ENCODE results near the gene PSME2.

The PSME2 gene, protein sequence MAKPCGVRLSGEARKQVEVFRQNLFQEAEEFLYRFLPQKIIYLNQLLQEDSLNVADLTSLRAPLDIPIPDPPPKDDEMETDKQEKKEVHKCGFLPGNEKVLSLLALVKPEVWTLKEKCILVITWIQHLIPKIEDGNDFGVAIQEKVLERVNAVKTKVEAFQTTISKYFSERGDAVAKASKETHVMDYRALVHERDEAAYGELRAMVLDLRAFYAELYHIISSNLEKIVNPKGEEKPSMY

DNA sequence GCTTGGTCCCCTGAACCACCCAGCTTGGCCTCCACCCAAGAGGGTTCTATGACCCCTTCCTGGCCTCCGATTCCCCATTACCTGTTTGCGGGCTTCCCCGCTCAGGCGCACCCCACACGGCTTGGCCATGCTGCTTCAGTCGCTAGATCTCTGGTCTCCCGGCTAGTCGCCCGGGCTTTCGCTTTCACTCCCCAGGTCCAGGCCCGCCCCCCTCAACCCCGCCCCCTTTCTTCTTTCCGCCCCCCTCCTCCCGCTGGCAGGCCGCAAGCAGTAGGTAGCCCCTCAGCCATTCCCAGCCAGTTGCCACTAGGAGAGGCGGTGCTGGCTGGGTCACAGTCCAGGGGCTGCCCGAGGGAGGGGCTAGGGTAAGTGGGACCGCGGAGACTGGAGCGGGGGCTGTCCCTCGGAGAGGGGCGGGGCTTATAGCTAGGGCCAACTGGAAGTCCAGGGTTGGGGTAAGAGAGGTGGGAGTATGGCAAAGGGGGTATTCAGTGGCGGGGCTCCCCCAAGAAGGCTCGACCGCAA, at the start of gene PSME2:
Gene PSME2, minus strand, starts transcription at position 158 of the 525 bp plus-strand sequence. Its CDS starts 29 bp downstream, at position 129.
- peak within 1 kb of the TSS; percentile 98 for H3K27ac Mint-ChIP-seq
- H3K27me3 Mint-ChIP-seq, result no peaks in the 10 kb centered on the region
- H3K4me1 Mint-ChIP-seq (ENCODE audit: low read depth), result peaks cover 58% of the 10 kb centered on the region
- no peaks in the 10 kb centered on the region for H3K9me3 Mint-ChIP-seq (ENCODE audit: low read depth)
- peak within 1 kb of the TSS; percentile 97 for H3K4me3 Mint-ChIP-seq
- peaks cover 16% of the 10 kb centered on the region for H3K36me3 Mint-ChIP-seq

DNA sequence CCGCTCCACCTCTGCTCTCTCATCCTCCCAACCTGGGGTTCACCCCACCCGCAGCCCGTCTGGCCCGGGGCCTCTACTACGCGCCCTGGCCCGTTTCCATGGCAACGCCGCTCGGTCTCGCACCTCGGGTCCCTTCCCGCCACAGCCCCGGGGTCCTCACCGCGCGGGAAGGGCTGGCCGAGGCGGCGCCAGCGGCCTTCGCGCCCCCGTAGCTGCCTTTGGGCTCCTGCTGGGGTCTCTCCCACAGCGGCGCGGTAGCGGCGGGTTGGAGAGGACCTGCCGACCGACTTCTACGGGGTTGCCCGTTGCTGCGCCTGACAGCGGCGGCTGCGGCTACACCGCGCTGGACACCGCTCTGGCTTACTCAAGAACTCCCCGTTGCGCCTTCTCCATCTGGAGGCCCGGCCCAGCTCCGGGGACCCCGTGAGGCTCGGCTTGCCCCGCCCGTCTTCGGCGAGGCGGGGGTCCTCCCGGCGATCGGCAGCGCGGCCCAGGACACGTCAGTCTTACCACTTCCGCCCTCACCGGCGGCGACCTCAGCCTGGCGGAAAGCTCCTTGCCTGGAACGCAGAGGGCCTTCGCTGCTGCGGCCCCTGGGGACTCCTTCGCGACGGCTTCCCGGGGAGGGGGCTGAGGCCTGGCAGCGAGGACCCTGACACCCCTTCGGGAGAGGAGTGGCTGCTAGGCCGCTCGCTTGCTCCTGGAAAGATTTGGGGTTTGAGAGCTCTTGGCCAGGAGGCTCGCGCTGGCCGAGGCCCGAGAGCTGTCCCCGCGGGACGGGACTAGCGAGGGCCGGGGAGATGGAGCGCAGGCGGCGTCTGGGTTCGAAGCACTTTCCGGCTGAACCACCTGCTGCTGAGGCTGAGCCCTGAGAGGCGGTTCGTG, 49.0 kb upstream of the PSME2 start, which contains the start of gene TM9SF1:
Gene TM9SF1, minus strand, starts transcription at position 256 of the 885 bp plus-strand sequence. CDS start 422 bp downstream, outside the sequence.
- Mint-ChIP-seq H3K4me1 (ENCODE audit: low read depth) (peaks cover 54% of the 10 kb centered on the region), H3K27ac (peak within 1 kb of the TSS; percentile 97), H3K4me3 (peak within 1 kb of the TSS; percentile 91), H3K27me3 (no peaks in the 10 kb centered on the region), H3K9me3 (ENCODE audit: low read depth) (no peaks in the 10 kb centered on the region), H3K36me3 (peaks cover 14% of the 10 kb centered on the region)

DNA sequence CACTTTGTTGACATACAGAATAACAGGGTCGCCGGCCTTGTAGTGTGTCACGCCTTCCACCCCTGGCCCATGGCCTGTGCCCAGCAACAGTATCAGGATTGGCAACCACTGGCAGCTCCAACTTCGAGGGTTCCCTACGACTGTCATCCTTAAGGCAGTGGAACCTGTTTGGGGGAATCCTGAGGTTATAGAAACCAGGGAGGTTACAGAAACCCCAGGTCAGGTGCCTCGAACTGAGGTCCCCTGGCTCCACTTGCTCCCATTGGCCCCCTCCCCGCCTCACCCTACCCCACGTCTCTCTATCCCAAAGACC, 48.4 kb upstream of the PSME2 start:
- Mint-ChIP-seq H3K4me3 (peak overlapping the region; percentile 91), H3K36me3 (peaks cover 14% of the 10 kb centered on the region), H3K27me3 (no peaks in the 10 kb centered on the region), H3K9me3 (ENCODE audit: low read depth) (no peaks in the 10 kb centered on the region), H3K4me1 (ENCODE audit: low read depth) (peaks cover 58% of the 10 kb centered on the region), H3K27ac (peak overlapping the region; percentile 97)

DNA sequence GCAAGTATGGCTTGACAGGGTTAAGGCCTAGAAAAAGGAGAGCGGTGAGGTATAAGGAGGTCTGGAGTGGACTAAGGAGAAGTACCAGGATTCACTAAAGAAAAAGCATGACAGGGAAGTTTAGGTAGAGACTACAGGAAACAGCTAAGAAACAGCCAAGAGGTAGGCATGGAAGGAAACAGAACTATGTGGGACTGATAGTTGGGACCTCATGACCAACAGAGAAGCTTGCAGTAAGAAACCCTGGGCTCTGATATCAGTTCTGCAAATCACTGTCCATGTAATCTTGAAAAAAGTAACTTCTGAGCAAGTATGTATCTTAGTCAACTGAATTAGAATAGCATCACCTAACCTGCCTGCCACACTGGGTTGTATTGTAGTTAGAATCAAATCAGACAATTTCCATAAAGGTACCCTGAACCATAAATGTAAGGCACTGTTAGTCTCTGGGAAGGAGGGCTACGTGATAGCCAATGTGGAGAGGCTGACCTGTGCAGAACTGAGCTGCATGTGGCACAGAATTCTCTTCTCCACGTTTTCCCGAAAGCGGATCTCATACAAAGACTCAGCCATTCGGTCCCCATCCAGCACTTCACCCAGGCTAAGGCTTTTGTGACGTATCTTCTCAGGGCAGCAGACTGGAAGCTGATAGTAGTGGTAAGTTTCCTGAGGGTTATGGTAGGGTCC, 47.9 kb upstream of the PSME2 start:
- Mint-ChIP-seq H3K4me1 (ENCODE audit: low read depth) (peaks cover 59% of the 10 kb centered on the region), H3K9me3 (ENCODE audit: low read depth) (no peaks in the 10 kb centered on the region), H3K27me3 (no peaks in the 10 kb centered on the region), H3K36me3 (peaks cover 14% of the 10 kb centered on the region), H3K27ac (peak overlapping the region; percentile 97), H3K4me3 (peak overlapping the region; percentile 91)

DNA sequence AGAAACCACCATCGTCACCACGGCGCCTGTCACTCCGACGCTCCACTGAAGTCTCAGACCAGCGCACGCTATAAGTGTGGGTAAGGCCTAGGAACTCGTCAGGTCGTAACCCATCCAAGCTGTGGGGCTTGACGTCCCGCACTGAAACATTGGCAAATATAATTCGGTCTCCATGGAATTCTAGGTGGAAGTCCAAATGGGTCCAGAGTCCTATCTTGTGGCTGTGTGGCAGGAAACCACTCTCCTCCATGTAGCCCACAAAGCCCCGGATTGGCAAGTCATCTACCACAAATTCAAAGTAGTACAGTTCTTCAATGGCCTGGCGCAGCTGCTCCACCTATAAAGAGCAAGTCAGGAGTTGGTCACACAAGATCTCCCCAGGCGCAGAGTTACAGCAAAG, 46.5 kb upstream of the PSME2 start:
- Mint-ChIP-seq H3K27ac (peak overlapping the region; percentile 46), H3K27me3 (no peaks in the 10 kb centered on the region), H3K4me1 (ENCODE audit: low read depth) (peaks cover 55% of the 10 kb centered on the region), H3K9me3 (ENCODE audit: low read depth) (no peaks in the 10 kb centered on the region), H3K4me3 (peak overlapping the region; percentile 44), H3K36me3 (peaks cover 13% of the 10 kb centered on the region)

DNA sequence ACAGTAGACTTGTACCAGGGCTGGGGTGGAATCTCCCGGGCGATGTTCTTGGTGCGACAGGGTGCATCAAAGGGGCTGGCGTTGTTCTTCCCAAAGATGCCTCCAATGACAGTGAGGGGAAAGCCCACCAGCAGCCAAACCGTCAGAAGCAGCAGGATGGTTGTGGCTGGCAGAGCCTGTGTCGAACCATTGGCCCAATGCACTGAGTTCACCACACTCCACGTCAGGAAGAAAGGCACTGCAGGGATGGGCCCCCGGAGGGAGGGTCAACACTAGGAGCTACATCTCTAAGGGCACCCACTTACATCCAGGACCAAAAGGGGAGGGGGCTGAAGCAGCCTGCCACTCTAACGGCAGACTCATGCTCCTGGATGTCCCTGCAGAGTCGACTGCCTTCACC, 44.0 kb upstream of the PSME2 start:
- no peak overlapping the region for H3K27ac Mint-ChIP-seq
- H3K9me3 Mint-ChIP-seq (ENCODE audit: low read depth), result no peaks in the 10 kb centered on the region
- H3K4me3 Mint-ChIP-seq, result no peak overlapping the region
- peaks cover 52% of the 10 kb centered on the region for H3K4me1 Mint-ChIP-seq (ENCODE audit: low read depth)
- H3K36me3 Mint-ChIP-seq, result peaks cover 18% of the 10 kb centered on the region
- no peaks in the 10 kb centered on the region for H3K27me3 Mint-ChIP-seq

GRCh38 chr14:24189460-24189859, 43.0 kb upstream of the PSME2 start:
- Mint-ChIP-seq H3K36me3 (peaks cover 18% of the 10 kb centered on the region), H3K27ac (peak overlapping the region; percentile 90), H3K4me3 (peak overlapping the region; percentile 93), H3K4me1 (ENCODE audit: low read depth) (peaks cover 48% of the 10 kb centered on the region), H3K9me3 (ENCODE audit: low read depth) (no peaks in the 10 kb centered on the region), H3K27me3 (no peaks in the 10 kb centered on the region)

GRCh38 chr14:24189059-24189375, 42.6 kb upstream of the PSME2 start:
- H3K4me1 Mint-ChIP-seq (ENCODE audit: low read depth), result peaks cover 44% of the 10 kb centered on the region
- H3K27ac Mint-ChIP-seq, result peak overlapping the region; percentile 90
- H3K4me3 Mint-ChIP-seq, result peak overlapping the region; percentile 93
- peaks cover 17% of the 10 kb centered on the region for H3K36me3 Mint-ChIP-seq
- no peaks in the 10 kb centered on the region for H3K9me3 Mint-ChIP-seq (ENCODE audit: low read depth)
- no peaks in the 10 kb centered on the region for H3K27me3 Mint-ChIP-seq

DNA sequence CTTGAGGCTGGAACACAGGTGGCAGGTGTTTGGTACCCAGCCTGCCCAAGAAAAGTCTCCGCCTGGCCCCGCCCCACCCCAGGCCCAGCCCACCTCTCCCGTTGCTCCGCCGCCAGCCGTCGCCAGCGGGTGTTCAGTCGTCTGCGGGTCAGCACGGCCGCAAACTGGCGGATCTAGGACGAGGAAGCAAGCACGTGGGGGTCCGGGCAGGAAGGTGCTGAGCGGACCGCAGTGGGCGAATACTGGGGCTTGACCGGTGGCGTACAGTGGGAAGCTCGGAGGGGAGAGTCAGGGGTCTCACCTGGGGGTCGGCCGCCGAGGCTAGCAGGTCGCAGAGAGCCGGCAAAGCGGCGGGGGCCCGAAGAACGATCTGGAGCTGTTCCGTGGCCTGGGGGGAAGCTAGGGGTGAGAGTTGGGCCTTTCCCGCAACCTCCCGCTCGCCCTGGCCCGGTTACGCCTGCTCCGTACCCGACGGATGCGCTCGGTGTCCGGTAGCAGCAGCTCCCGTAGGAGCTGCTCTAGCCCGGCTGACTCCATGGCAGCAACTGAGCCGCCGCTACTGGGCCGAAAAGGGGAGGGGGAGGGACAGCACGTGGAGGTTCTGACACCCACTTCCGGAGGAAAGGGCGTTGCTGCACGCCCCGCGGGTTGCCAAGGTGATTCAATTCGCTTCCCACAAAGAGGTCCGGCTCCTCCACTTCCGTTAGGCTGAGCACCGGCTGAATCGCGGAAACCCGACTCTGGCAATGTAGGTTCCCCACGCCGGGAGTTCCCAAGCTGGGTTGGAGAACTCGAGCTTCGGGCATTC, 42.0 kb upstream of the PSME2 start, which contains the start of gene IPO4:
Gene IPO4, minus strand, starts transcription at position 566 of the 808 bp plus-strand sequence. Its CDS starts 29 bp downstream, at position 537.
- H3K4me1 Mint-ChIP-seq (ENCODE audit: low read depth), result peaks cover 41% of the 10 kb centered on the region
- H3K27ac Mint-ChIP-seq, result peak within 1 kb of the TSS; percentile 90
- H3K36me3 Mint-ChIP-seq, result peaks cover 15% of the 10 kb centered on the region
- H3K27me3 Mint-ChIP-seq, result no peaks in the 10 kb centered on the region
- H3K4me3 Mint-ChIP-seq, result peak within 1 kb of the TSS; percentile 93
- no peaks in the 10 kb centered on the region for H3K9me3 Mint-ChIP-seq (ENCODE audit: low read depth)

DNA sequence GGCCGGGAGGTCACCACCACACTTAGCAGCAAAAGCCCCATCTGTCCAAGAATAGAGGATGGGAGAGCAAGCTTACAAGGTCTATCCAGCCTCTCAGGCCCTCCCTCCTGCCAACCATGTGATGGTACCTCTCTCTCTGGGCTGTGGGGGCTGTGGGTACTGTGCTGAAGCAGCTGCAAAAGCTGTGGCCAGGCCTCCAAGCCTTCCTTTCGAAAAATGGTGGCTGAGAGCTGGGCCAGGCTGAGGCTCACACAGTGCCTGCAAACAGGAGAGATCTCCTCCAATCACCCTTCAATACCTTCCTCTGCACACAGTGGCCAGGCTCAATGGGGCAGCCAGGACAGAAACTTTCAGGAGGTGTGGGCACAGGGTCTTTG, 41.1 kb upstream of the PSME2 start:
- H3K27me3 Mint-ChIP-seq, result no peaks in the 10 kb centered on the region

DNA sequence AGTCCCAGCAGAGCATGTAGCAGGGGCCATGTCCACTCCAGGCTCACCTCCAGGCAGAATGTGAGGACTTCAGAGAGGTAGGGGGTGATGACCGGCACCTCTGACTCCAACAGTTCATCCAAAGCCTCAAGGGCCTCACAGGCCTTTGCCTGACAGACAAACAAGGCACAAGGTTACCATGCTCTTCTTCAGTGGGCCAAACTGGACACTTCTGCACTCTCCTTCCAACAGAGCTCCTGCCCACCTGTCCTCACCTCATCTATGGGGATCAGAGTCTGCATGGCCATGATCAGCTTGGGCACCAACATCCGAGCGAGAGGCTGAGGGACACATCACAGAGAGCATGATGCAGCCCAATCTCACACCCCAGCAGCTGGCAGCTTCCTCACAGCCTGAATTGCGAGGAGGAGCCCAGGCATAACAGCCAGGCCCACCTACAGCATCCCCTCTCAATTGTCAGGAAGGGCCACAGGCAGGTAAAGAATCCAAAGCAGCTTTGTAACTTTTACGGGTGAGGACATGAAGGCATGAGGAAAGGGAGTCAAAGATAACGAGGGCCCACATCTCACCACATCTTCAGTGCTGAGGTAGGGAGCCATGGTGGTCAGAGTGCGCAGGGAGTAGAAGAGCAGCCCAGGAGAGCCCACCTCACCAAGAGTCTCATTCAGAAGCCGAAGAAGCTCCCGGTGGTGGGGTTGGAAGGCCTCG, 40.6 kb upstream of the PSME2 start:
- H3K27ac Mint-ChIP-seq, result no peak overlapping the region
- no peaks in the 10 kb centered on the region for H3K9me3 Mint-ChIP-seq (ENCODE audit: low read depth)
- H3K4me1 Mint-ChIP-seq (ENCODE audit: low read depth), result peaks cover 29% of the 10 kb centered on the region
- H3K36me3 Mint-ChIP-seq, result peaks cover 7% of the 10 kb centered on the region
- no peaks in the 10 kb centered on the region for H3K27me3 Mint-ChIP-seq
- peak overlapping the region; percentile 93 for H3K4me3 Mint-ChIP-seq

More for the DNA sequence above, 41.1 kb upstream of the PSME2 start:
- H3K36me3 Mint-ChIP-seq, result peaks cover 10% of the 10 kb centered on the region
- peaks cover 34% of the 10 kb centered on the region for H3K4me1 Mint-ChIP-seq (ENCODE audit: low read depth)
- peak overlapping the region; percentile 90 for H3K27ac Mint-ChIP-seq
- H3K4me3 Mint-ChIP-seq, result peak overlapping the region; percentile 93
- no peaks in the 10 kb centered on the region for H3K9me3 Mint-ChIP-seq (ENCODE audit: low read depth)

GRCh38 chr14:24185741-24186140, 39.3 kb upstream of the PSME2 start:
- Mint-ChIP-seq H3K36me3 (peaks cover 7% of the 10 kb centered on the region), H3K27ac (no peak overlapping the region), H3K4me1 (ENCODE audit: low read depth) (peaks cover 23% of the 10 kb centered on the region), H3K4me3 (no peak overlapping the region), H3K9me3 (ENCODE audit: low read depth) (no peaks in the 10 kb centered on the region), H3K27me3 (no peaks in the 10 kb centered on the region)

- H3K4me3 Mint-ChIP-seq, result no peak overlapping the region
- H3K36me3 Mint-ChIP-seq, result peaks cover 7% of the 10 kb centered on the region
- H3K27ac Mint-ChIP-seq, result no peak overlapping the region
- no peaks in the 10 kb centered on the region for H3K27me3 Mint-ChIP-seq
- peaks cover 21% of the 10 kb centered on the region for H3K4me1 Mint-ChIP-seq (ENCODE audit: low read depth)
- H3K9me3 Mint-ChIP-seq (ENCODE audit: low read depth), result no peaks in the 10 kb centered on the region
Observed at GRCh38 chr14:24185026-24185425, 38.6 kb upstream of the PSME2 start.
